ENCODE data around the gene ABCB6.

Gene ABCB6

GRCh38 chr2:219175928-219176817, 42.6 kb downstream of the ABCB6 start:
- TF ChIP-seq TCF4 (CRISPR knock-in tag; IDR thresholded peaks at IDR 0.05; ENCODE audit: borderline replicate concordance) = no peak
- no peak for TF ChIP-seq CSRNP3 (CRISPR knock-in tag; IDR thresholded peaks at IDR 0.05)
- TF ChIP-seq SNAI2 (CRISPR knock-in tag; IDR thresholded peaks at IDR 0.05) = no peak
- TF ChIP-seq PPARA (CRISPR knock-in tag; IDR thresholded peaks at IDR 0.05; ENCODE audit: borderline replicate concordance) = no peak

GRCh38 chr2:219175486-219175885, 43.3 kb downstream of the ABCB6 start:
- ATAC-seq = no peak

More at GRCh38 chr2:219175928-219176817, 42.6 kb downstream of the ABCB6 start:
- peak; percentile 70 for ATAC-seq

GRCh38 chr2:219174801-219175200, 44.0 kb downstream of the ABCB6 start:
- ATAC-seq = no peak
- TF ChIP-seq OSR1 (CRISPR knock-in tag; IDR thresholded peaks at IDR 0.05) = no peak
- TF ChIP-seq ZC3H10 (CRISPR knock-in tag; IDR thresholded peaks at IDR 0.05) = no peak
- TF ChIP-seq CREB5 (CRISPR knock-in tag; IDR thresholded peaks at IDR 0.05; ENCODE audit: low read depth) = no peak
- TF ChIP-seq TOX (CRISPR knock-in tag; IDR thresholded peaks at IDR 0.05; ENCODE audit: borderline replicate concordance) = no peak
- TF ChIP-seq ZFP30 (CRISPR knock-in tag; IDR thresholded peaks at IDR 0.05) = no peak
- no peak for TF ChIP-seq ZNF565 (CRISPR knock-in tag; conservative IDR thresholded peaks at IDR 0.05; ENCODE audit: low read depth)
- no peak for TF ChIP-seq PATZ1 (CRISPR knock-in tag; IDR thresholded peaks at IDR 0.05; ENCODE audit: borderline replicate concordance)
- no peak for TF ChIP-seq ZNF8 (CRISPR knock-in tag; IDR thresholded peaks at IDR 0.05)
- TF ChIP-seq CSRNP3 (CRISPR knock-in tag; IDR thresholded peaks at IDR 0.05) = no peak
- no peak for TF ChIP-seq CSDC2 (CRISPR knock-in tag; IDR thresholded peaks at IDR 0.05)
- no peak for TF ChIP-seq BACH2 (CRISPR knock-in tag; IDR thresholded peaks at IDR 0.05; ENCODE audit: borderline replicate concordance)
- TF ChIP-seq ESRRG (CRISPR knock-in tag; IDR thresholded peaks at IDR 0.05) = no peak
- TF ChIP-seq ZFP3 (CRISPR knock-in tag; IDR thresholded peaks at IDR 0.05) = no peak
- no peak for TF ChIP-seq ZNF70 (CRISPR knock-in tag; IDR thresholded peaks at IDR 0.05)
- no peak for TF ChIP-seq SNAI2 (CRISPR knock-in tag; IDR thresholded peaks at IDR 0.05)

More at GRCh38 chr2:219175486-219175885, 43.3 kb downstream of the ABCB6 start:
- no peak for TF ChIP-seq ZNF70 (CRISPR knock-in tag; IDR thresholded peaks at IDR 0.05)
- TF ChIP-seq SNAI2 (CRISPR knock-in tag; IDR thresholded peaks at IDR 0.05) = no peak
- no peak for TF ChIP-seq RARB (CRISPR knock-in tag; IDR thresholded peaks at IDR 0.05)
- no peak for TF ChIP-seq PATZ1 (CRISPR knock-in tag; IDR thresholded peaks at IDR 0.05; ENCODE audit: borderline replicate concordance)
- no peak for TF ChIP-seq CSDC2 (CRISPR knock-in tag; IDR thresholded peaks at IDR 0.05)
- TF ChIP-seq PPARA (CRISPR knock-in tag; IDR thresholded peaks at IDR 0.05; ENCODE audit: borderline replicate concordance) = no peak
- TF ChIP-seq TCF4 (CRISPR knock-in tag; IDR thresholded peaks at IDR 0.05; ENCODE audit: borderline replicate concordance) = no peak
- TF ChIP-seq TOX (CRISPR knock-in tag; IDR thresholded peaks at IDR 0.05; ENCODE audit: borderline replicate concordance) = no peak
- TF ChIP-seq OSR1 (CRISPR knock-in tag; IDR thresholded peaks at IDR 0.05) = no peak
- no peak for TF ChIP-seq CSRNP3 (CRISPR knock-in tag; IDR thresholded peaks at IDR 0.05)
- no peak for TF ChIP-seq CREB5 (CRISPR knock-in tag; IDR thresholded peaks at IDR 0.05; ENCODE audit: low read depth)
- no peak for TF ChIP-seq ZC3H10 (CRISPR knock-in tag; IDR thresholded peaks at IDR 0.05)

All from SK-N-SH treated with all-trans-retinoic acid at 6 μM for 48 hours (cell line).